HAP-1 (cell line): ENCODE results near the gene APP.
A peak's percentile ranks its signal among the peaks of the same experiment; 100 is the strongest.
"Not testable (repeated sequence)": the region's sequence is repeated elsewhere in the genome, so short reads cannot be mapped to it uniquely, and the experiment has no call there.

ENCODE experiments used
- DNase-seq, 2 experiments: peaks; one replicate each; pipeline ENCODE4 v3.0.0-alpha.2; 2016 to 2020; ENCODE audit warnings: low spot score in 2 of 2
- H3K27me3 ChIP-seq: fragments of 250-450 bp; sonication (Bioruptor Pico); 2 replicates; pipeline ENCODE4 v1.5.1; 2020; ENCODE audit warnings: low read depth, mild to moderate bottlenecking, moderate library complexity
- H3K36me3 ChIP-seq: fragments of 250-450 bp; sonication (Bioruptor Pico); replicated peaks from 2 replicates; pipeline ENCODE4 v1.5.1; 2020; ENCODE audit warnings: mild to moderate bottlenecking
- H3K4me1 ChIP-seq: fragments of 250-450 bp; sonication (Bioruptor Pico); 2 replicates; pipeline ENCODE4 v1.5.1; 2020; ENCODE audit warnings: mild to moderate bottlenecking
- H3K4me3 ChIP-seq: fragments of 250-450 bp; sonication (Bioruptor Pico); 2 replicates; pipeline ENCODE4 v1.5.1; 2020; ENCODE audit warnings: mild to moderate bottlenecking, moderate library complexity
- H3K9me3 ChIP-seq: fragments of 250-450 bp; sonication (Bioruptor Pico); 2 replicates; pipeline ENCODE4 v1.5.1; 2020; ENCODE audit warnings: mild to moderate bottlenecking, moderate library complexity
- in situ Hi-C: fragments of 300-500 bp; cut with MboI; formaldehyde crosslinking; loops from 3 replicates; pipeline ENCODE4 v1.14.3; 2020; ENCODE audit warnings: low sequenced_read_pairs, inconsistent platforms, mixed read lengths

Gene APP

GRCh38 chr21:26131053-26131452 is 39.5 kb downstream of the APP start:
- H3K9me3 ChIP-seq, H3K27me3 ChIP-seq, H3K4me3 ChIP-seq, DNase-seq, H3K36me3 ChIP-seq, in situ Hi-C loops: not testable (repeated sequence)
- peaks cover 34% of the 10 kb centered on the region for H3K4me1 ChIP-seq

DNA sequence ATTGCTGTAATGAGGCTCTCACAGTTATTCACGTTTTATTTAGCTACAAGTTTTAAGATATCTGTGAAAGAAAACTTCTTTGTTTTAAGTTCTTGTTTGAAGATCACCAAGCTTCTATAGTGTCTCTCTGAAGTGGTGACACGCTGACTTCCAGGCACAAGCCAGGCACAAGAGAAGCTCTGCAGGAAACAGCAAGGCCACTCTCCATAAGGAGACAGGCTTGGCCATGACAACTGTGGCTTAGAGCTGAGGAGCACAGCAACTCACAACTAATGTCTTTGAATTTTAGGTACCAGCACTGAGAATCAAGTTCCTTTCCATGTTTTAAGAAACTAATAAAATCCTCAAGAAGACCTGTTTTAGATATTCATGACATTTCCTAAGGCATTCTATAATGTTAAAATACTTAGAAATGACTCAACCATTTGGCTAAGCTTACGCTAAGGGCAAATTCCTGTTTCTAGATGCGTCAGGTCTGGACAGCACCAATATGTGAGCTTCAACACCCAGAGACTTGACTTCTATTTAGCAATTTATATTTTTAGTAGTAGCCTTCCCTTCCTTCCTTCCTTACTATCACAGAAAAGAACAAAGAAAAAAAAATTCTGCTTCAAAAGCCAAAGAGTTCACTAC is 40.2 kb downstream of the APP start:
- in situ Hi-C loops, result no loop called here

DNA sequence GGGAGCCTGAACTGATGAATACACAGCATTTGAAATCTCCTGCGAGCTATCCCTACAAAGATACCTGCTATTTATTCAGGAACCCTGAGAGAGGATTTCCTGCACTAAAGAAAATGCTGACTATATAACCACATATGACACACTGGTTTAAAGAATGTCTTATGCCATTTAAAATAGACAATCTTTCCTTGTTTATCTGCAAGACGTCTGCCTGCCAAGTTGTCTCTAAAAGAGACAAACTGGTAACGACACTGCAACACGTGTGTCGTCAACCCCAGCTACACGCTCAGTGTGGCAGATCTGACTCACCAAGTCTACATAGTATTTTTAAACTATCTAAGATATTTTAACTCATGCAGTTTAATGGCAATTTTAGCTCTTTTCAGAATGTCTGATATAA is 42.7 kb downstream of the APP start:
- in situ Hi-C loops, result no loop called here
- H3K4me3 ChIP-seq, result no peak overlapping the region
- H3K4me1 ChIP-seq, result peaks cover 55% of the 10 kb centered on the region
- peaks cover 2% of the 10 kb centered on the region; the same call in 1 of the 2 replicates for H3K36me3 ChIP-seq
- H3K27me3 ChIP-seq, result no peaks in the 10 kb centered on the region
- no peak for DNase-seq
- no peaks in the 10 kb centered on the region for H3K9me3 ChIP-seq

More for the DNA sequence above, 40.2 kb downstream of the APP start:
- Histone ChIP-seq H3K9me3 (no peaks in the 10 kb centered on the region), H3K4me3 (no peak overlapping the region), H3K4me1 (peaks cover 41% of the 10 kb centered on the region), H3K27me3 (no peaks in the 10 kb centered on the region), H3K36me3 (no peaks in the 10 kb centered on the region)
- DNase-seq, result no peak

DNA sequence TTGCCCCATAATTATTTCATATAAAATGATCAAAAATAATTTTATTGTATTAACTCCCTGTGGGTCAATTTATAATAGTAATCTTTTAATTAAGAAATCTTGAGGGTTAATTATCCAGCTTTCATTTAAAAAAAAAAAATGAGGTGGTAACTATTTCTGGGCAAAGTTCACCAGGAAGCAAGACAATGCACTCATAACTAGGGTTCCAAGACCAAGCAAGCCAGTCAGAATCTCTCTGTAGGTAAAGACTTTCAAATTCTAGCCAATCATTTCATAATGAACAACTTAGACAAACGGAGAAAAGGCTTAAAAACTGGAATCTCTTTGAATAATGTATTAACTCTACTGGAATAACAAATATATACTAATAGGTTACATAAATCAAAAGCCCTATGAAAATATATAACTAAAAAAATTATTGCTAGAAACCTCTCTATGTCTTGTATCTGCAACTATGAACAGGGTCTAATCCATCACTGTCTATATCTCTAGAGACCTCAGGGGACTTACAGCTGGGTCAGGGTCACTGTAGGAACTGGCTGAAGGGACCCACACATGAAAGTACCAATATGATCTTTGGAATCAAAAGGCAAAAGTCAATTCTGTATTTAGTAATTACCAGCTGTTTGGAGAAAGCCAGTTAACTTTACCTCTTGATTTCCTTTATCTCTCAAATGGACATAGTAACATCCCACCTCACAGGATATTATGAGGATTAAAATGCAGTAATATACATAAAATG is 43.3 kb downstream of the APP start:
- no peaks in the 10 kb centered on the region for H3K27me3 ChIP-seq
- H3K4me3 ChIP-seq, result no peak overlapping the region
- no peak for DNase-seq
- H3K4me1 ChIP-seq, result peaks cover 55% of the 10 kb centered on the region
- no peaks in the 10 kb centered on the region for H3K9me3 ChIP-seq
- H3K36me3 ChIP-seq, result peaks cover 3% of the 10 kb centered on the region; the same call in 1 of the 2 replicates
- in situ Hi-C loops, result no loop called here

GRCh38 chr21:26126168-26126553 is 44.4 kb downstream of the APP start:
- Histone ChIP-seq H3K9me3 (no peaks in the 10 kb centered on the region), H3K4me1 (peaks cover 55% of the 10 kb centered on the region), H3K4me3 (no peak overlapping the region), H3K27me3 (no peaks in the 10 kb centered on the region), H3K36me3 (peaks cover 3% of the 10 kb centered on the region; the same call in 1 of the 2 replicates)
- in situ Hi-C loops, result no loop called here
- no peak for DNase-seq

DNA sequence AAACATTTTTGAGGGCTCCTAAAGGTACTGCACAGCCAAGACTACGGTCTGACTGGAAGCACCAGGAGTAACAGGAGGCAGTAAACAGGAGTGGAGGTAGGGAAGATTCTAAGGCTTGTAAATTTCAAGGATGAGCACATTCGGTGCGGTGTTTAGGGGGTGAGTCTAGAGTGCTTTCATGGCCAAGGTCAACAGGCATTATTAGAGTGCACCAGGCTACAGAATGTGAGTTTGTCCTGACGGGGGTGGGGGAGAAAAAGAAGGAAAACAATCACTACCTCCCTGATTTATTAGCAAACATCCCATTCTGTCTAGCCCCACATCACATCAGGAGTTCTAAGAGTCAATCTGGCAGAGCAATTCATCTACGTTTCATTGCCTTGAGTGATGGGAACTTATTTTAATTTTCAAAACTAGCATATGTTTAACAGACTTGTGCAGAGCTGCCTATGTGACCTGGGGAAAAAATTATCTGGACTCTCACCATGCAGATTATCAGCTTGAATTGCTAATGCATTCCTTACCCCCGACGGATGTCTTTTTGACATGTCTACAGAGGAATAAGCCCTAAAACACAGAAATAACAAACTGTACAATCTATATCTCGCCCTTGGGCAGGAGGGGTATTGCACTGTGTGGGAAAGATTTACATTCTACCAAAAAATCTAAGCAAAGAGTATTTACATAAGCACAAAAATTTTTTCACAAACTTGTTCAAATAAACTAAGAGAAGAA is 45.0 kb downstream of the APP start:
- peaks cover 3% of the 10 kb centered on the region; the same call in 1 of the 2 replicates for H3K36me3 ChIP-seq
- H3K27me3 ChIP-seq, result no peaks in the 10 kb centered on the region
- in situ Hi-C loops, result no loop called here
- peak; percentile 16 to 45 for DNase-seq
- H3K4me3 ChIP-seq, result no peak overlapping the region
- peaks cover 55% of the 10 kb centered on the region for H3K4me1 ChIP-seq
- H3K9me3 ChIP-seq, result no peaks in the 10 kb centered on the region

DNA sequence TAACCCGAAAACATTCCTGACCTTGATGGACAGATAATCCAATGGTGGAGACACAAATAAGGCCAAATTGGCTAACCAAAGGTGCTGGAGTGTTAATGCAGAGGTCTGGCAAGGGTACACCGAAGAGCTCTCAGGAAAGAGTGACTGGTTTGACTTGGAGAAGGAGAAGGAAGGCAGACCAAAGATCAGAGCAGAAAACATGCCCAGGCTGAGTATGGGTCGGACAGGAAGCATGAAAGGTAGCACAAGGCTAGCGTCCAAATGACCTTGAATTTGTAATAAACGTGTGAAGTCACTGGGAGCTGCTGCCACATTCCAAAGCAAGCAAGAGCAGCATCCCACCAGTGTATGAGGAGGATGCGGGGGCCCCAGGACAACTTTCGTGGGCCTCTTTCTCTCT is 45.7 kb downstream of the APP start:
- in situ Hi-C loops, result no loop called here
- Histone ChIP-seq H3K9me3 (no peaks in the 10 kb centered on the region), H3K4me3 (no peak overlapping the region), H3K4me1 (peaks cover 55% of the 10 kb centered on the region), H3K27me3 (no peaks in the 10 kb centered on the region), H3K36me3 (peaks cover 3% of the 10 kb centered on the region; the same call in 1 of the 2 replicates)
- DNase-seq, result no peak

DNA sequence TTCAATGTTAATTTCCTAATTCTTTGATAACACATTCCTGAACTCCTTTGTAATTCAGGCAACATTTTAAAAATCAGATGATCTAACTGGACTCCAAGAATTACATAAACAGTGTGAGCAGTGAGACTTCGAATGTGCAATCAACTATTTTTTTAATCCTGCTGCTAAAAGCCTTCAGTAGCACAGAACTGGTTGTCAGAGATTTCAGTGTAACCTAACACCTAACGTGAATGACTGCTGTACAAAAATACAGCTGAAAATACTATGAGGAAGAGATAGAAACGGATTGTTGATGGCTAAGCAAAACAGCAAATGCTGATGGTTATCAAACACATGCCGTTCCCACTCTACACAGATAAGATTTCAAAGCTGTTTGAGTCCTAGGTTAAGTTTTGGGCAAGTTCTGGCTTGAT is 46.1 kb downstream of the APP start:
- in situ Hi-C loops, result no loop called here
- no peak overlapping the region for H3K4me3 ChIP-seq
- H3K9me3 ChIP-seq, result no peaks in the 10 kb centered on the region
- no peaks in the 10 kb centered on the region for H3K27me3 ChIP-seq
- peaks cover 54% of the 10 kb centered on the region for H3K4me1 ChIP-seq
- H3K36me3 ChIP-seq, result peaks cover 3% of the 10 kb centered on the region; the same call in 1 of the 2 replicates
- DNase-seq, result no peak

- Histone ChIP-seq H3K4me3 (no peak overlapping the region), H3K9me3 (no peaks in the 10 kb centered on the region), H3K36me3 (peaks cover 3% of the 10 kb centered on the region), H3K27me3 (no peaks in the 10 kb centered on the region), H3K4me1 (peaks cover 39% of the 10 kb centered on the region)
- in situ Hi-C loops, result no loop called here
- no peak for DNase-seq
Measured at GRCh38 chr21:26123012-26123411, 47.6 kb downstream of the APP start.

- no peak overlapping the region for H3K4me3 ChIP-seq
- peak; percentile 2 to 21 for DNase-seq
- H3K36me3 ChIP-seq, result peaks cover 3% of the 10 kb centered on the region
- H3K4me1 ChIP-seq, result peaks cover 34% of the 10 kb centered on the region
- H3K9me3 ChIP-seq, result no peaks in the 10 kb centered on the region
- H3K27me3 ChIP-seq, result no peaks in the 10 kb centered on the region
- in situ Hi-C loops, result no loop called here
Measured at GRCh38 chr21:26120828-26121227, 49.7 kb downstream of the APP start.

DNA sequence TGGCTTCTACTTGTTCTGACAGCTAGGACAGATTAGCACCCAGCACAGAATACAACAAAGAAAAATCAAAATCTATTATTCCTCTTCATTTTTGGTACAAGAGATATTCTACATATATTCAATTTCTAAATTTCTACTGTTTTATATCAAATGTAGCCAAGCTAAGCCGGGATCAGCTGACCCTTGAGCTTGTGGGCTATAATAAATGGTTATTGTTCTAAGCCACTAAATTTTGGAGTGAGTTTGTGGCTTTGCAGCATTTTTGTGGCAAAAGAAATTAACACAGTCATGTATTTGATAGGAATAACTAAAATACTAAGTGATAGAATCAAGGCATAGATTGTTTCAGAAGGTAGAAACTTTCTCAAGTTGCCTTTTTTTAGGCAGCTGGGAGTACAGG is 50.7 kb downstream of the APP start:
- Histone ChIP-seq H3K4me3 (no peak overlapping the region), H3K9me3 (no peaks in the 10 kb centered on the region), H3K4me1 (peaks cover 30% of the 10 kb centered on the region), H3K27me3 (no peaks in the 10 kb centered on the region), H3K36me3 (peaks cover 3% of the 10 kb centered on the region)
- in situ Hi-C loops, result no loop called here
- no peak for DNase-seq

DNA sequence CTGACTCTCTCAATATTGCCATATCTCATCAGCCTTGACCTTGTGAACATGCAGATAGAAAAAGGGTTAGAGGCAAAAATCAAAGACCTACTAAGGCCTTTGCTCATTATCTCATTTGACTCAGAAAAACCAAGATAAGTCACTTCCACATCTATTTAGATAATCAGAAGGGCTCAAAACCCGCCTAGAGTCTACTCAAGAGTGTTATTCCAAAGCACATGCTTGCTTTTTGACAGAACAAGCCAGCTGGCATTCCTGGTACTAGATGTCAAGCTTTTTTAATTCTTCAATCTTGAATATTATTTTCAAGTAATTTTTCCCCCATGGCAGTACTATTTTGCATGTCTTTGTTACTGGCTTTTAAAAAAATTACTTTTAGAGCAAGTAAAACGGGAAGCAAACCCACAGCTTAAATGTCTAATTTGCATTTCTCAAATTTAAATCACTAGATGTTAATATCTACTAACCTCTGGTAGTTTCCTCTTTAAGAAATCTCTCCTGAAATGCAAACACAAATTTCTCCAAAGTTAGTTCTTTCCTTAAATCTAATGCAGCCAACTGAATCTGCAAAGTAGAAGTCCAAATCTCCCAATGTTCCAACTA is 51.5 kb downstream of the APP start:
- H3K4me1 ChIP-seq, result peaks cover 21% of the 10 kb centered on the region

GRCh38 chr21:26117972-26118367 is 52.6 kb downstream of the APP start:
- Histone ChIP-seq H3K36me3 (peaks cover 2% of the 10 kb centered on the region), H3K27me3 (no peaks in the 10 kb centered on the region), H3K9me3 (no peaks in the 10 kb centered on the region), H3K4me3 (no peak overlapping the region), H3K4me1 (peaks cover 20% of the 10 kb centered on the region)
- in situ Hi-C loops, result no loop called here
- no peak for DNase-seq

More for the DNA sequence above, 51.5 kb downstream of the APP start:
- H3K36me3 ChIP-seq, result peaks cover 3% of the 10 kb centered on the region
- DNase-seq, result no peak
- in situ Hi-C loops, result no loop called here
- H3K27me3 ChIP-seq, result no peaks in the 10 kb centered on the region
- H3K4me3 ChIP-seq, result no peak overlapping the region
- no peaks in the 10 kb centered on the region for H3K9me3 ChIP-seq
